KOPT-K1 (cell line): ENCODE measurements around the gene RECQL5.

ENCODE experiments used
- H3K27ac ChIP-seq: fragments of 200-600 bp; sonication (generic); 2 replicates; pipeline ENCODE4 v1.5.1; 2016; ENCODE audit warnings: antibody characterized with exemption, mild to moderate bottlenecking, low read depth, low read length; ENCODE audit not compliant: poor library complexity, severe bottlenecking
- H3K36me3 ChIP-seq: fragments of 200-600 bp; sonication (generic); 2 replicates; pipeline ENCODE4 v1.5.1; 2017; ENCODE audit warnings: antibody characterized with exemption, mild to moderate bottlenecking, low read length, moderate library complexity; ENCODE audit not compliant: insufficient read depth
- H3K9me3 ChIP-seq: fragments of 200-600 bp; sonication (generic); 2 replicates; pipeline ENCODE4 v1.5.1; 2017; ENCODE audit warnings: antibody characterized with exemption, low read length, mild to moderate bottlenecking; ENCODE audit not compliant: insufficient read depth, poor library complexity, severe bottlenecking

The RECQL5 gene

GRCh38 chr17:75625813-75626486 lies 41.0 kb downstream of the RECQL5 start:
- no peaks in the 10 kb centered on the region for H3K9me3 ChIP-seq
- H3K27ac ChIP-seq: no peak overlapping the region
- peaks cover 24% of the 10 kb centered on the region; the same call in 1 of the 2 replicates for H3K36me3 ChIP-seq

- Histone ChIP-seq H3K9me3 (no peaks in the 10 kb centered on the region), H3K27ac (no peak overlapping the region), H3K36me3 (peaks cover 13% of the 10 kb centered on the region; the same call in 1 of the 2 replicates)
These were observed 42.1 kb downstream of the RECQL5 start for GRCh38 chr17:75624714-75625345.

GRCh38 chr17:75624021-75624420 lies 42.9 kb downstream of the RECQL5 start:
- Histone ChIP-seq H3K36me3 (peaks cover 11% of the 10 kb centered on the region; the same call in 1 of the 2 replicates), H3K27ac (no peak overlapping the region), H3K9me3 (no peaks in the 10 kb centered on the region)

GRCh38 chr17:75623386-75623785 lies 43.6 kb downstream of the RECQL5 start:
- Histone ChIP-seq H3K36me3 (peaks cover 6% of the 10 kb centered on the region; the same call in 1 of the 2 replicates), H3K27ac (no peak overlapping the region), H3K9me3 (no peaks in the 10 kb centered on the region)

GRCh38 chr17:75622771-75623273 lies 44.1 kb downstream of the RECQL5 start:
- Histone ChIP-seq H3K9me3 (no peaks in the 10 kb centered on the region), H3K27ac (no peak overlapping the region), H3K36me3 (peaks cover under 1% of the 10 kb centered on the region; the same call in 1 of the 2 replicates)

- no peaks in the 10 kb centered on the region for H3K9me3 ChIP-seq
- no peak overlapping the region for H3K27ac ChIP-seq
- no peaks in the 10 kb centered on the region; the same call in 1 of the 2 replicates for H3K36me3 ChIP-seq
These were observed 44.9 kb downstream of the RECQL5 start for GRCh38 chr17:75622076-75622475.

GRCh38 chr17:75621489-75621888 lies 45.5 kb downstream of the RECQL5 start:
- H3K27ac ChIP-seq: no peak overlapping the region
- H3K9me3 ChIP-seq: no peaks in the 10 kb centered on the region
- H3K36me3 ChIP-seq: no peaks in the 10 kb centered on the region

- H3K27ac ChIP-seq: no peak overlapping the region
- H3K36me3 ChIP-seq: no peaks in the 10 kb centered on the region
- H3K9me3 ChIP-seq: no peaks in the 10 kb centered on the region
These were observed 47.2 kb downstream of the RECQL5 start for GRCh38 chr17:75619506-75620431.

GRCh38 chr17:75617675-75618074 lies 49.3 kb downstream of the RECQL5 start:
- Histone ChIP-seq H3K27ac (no peak overlapping the region), H3K9me3 (no peaks in the 10 kb centered on the region), H3K36me3 (no peaks in the 10 kb centered on the region)

GRCh38 chr17:75617218-75617617 lies 49.7 kb downstream of the RECQL5 start:
- Histone ChIP-seq H3K36me3 (no peaks in the 10 kb centered on the region), H3K9me3 (no peaks in the 10 kb centered on the region), H3K27ac (no peak overlapping the region)

GRCh38 chr17:75616521-75617122 lies 50.3 kb downstream of the RECQL5 start:
- H3K9me3 ChIP-seq: no peaks in the 10 kb centered on the region

GRCh38 chr17:75615301-75615700 lies 51.7 kb downstream of the RECQL5 start:
- Histone ChIP-seq H3K27ac (no peak overlapping the region), H3K9me3 (no peaks in the 10 kb centered on the region), H3K36me3 (no peaks in the 10 kb centered on the region)

More at GRCh38 chr17:75616521-75617122, 50.3 kb downstream of the RECQL5 start:
- Histone ChIP-seq H3K36me3 (no peaks in the 10 kb centered on the region), H3K27ac (no peak overlapping the region)

GRCh38 chr17:75614556-75615270 lies 52.2 kb downstream of the RECQL5 start:
- no peaks in the 10 kb centered on the region for H3K9me3 ChIP-seq
- H3K36me3 ChIP-seq: no peaks in the 10 kb centered on the region
- H3K27ac ChIP-seq: no peak overlapping the region

- Histone ChIP-seq H3K9me3 (no peaks in the 10 kb centered on the region), H3K36me3 (no peaks in the 10 kb centered on the region), H3K27ac (no peak overlapping the region)
These were observed 52.9 kb downstream of the RECQL5 start for GRCh38 chr17:75614006-75614405.
